MM.1S (cell line): Measurements from ENCODE around the gene ST6GALNAC1.

ENCODE experiments used
- CTCF ChIP-seq: fragments of 300-600 bp; sonication (generic); IDR thresholded peaks from 2 replicates; pipeline ENCODE4 v1.5.1; 2016; ENCODE audit warnings: antibody characterized with exemption, low read length, mixed read lengths
- EZH2 ChIP-seq: fragments of 300-600 bp; sonication (generic); optimal IDR thresholded peaks from 2 replicates; pipeline ENCODE3; 2017; ENCODE audit warnings: low read depth, mild to moderate bottlenecking, antibody characterized with exemption, low read length, mixed read lengths

DNA sequence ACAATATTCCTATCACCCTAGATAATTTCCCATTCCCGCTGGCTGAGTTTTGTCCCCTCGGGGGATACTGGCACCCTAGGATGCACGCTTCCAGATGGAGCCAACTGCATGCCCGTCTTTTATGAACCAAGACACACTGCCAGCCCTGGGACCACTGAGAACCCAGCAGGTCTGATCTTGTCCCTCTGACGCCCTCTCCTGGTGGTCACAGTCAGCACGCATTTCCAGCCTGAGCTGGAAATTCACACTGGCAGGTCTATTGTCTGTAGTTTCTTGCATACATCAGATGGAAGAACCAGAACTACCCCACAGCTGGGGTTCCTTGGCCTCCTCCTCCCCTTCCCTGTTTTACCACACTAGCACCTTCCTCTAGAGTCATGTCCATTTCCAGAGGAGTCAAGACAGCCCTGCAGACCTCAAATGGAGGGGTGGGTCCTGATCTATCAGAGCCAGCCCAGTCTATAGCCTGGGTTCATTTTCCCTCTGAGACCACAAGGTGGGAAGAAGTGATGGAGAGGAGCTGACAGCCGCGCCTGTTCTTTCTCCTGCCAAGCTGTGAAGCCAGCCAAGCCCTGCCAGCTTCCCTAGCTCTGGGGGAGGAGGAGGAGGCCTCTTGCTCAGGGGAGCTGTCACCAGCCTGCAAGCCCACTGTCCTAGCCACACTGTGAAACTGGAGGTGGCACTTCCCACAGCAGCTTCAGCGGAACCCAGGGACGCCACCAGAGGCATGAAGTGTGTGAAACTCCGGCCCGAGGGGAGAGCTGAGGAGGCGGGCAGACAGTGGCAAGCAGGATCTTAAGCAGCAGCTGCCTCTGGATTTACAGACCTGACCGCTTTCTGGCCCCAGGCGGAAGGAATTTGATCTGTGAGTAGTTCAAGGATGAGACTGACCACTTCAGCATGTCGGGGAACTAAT lies 37.9 kb upstream of the ST6GALNAC1 start:
- peak; percentile 81 for TF ChIP-seq CTCF
- TF ChIP-seq EZH2: no peak
